Measurements from ENCODE around the gene FXYD5. TPM values are rescaled to one million over a fixed set of nuclear protein-coding genes. Genes with fewer than 3 reads are reported as not detected.
"Not testable (repeated sequence)": the region's sequence is repeated elsewhere in the genome, so short reads cannot be mapped to it uniquely, and the experiment has no call there.

FXYD5 gene
- total and polyA plus RNA-seq, 8 donors: 10.3 to 118 (median 43.8) TPM

- intact Hi-C loops (cut with DNase I; ENCODE audit: low total_unique reads): no loop called here
- H3K36me3 ChIP-seq: no peaks in the 10 kb centered on the region
- WGBS, 5 donors: 56 to 71% (median 63%) methylated on average over 2 of the region's 2 CpGs
- H3K9me3 ChIP-seq: peaks cover 0 to 4% (median 0%) of the 10 kb centered on the region in 4 donors
- H3K4me3 ChIP-seq: no peak overlapping the region
- TF ChIP-seq CTCF (IDR thresholded peaks at IDR 0.05) (no peak), POLR2A (IDR thresholded peaks at IDR 0.05) (no peak), EP300 (IDR thresholded peaks at IDR 0.05) (no peak), POLR2AphosphoS5 (IDR thresholded peaks at IDR 0.05) (no peak)
- H3K27ac ChIP-seq: no peak overlapping the region
- DNase-seq: no peak
- peaks cover 0 to 10% (median 0%) of the 10 kb centered on the region in 4 donors for H3K4me1 ChIP-seq
- peaks cover 0 to 8% (median 0%) of the 10 kb centered on the region in 3 donors for H3K27me3 ChIP-seq
Observed at GRCh38 chr19:35195830-35196229, 41.3 kb downstream of the FXYD5 start.

- intact Hi-C loops (cut with DNase I; ENCODE audit: low total_unique reads): not testable (repeated sequence)
Observed at GRCh38 chr19:35196861-35197260, 42.3 kb downstream of the FXYD5 start.

GRCh38 chr19:35199481-35199880 lies 44.9 kb downstream of the FXYD5 start:
- no peak for DNase-seq
- Histone ChIP-seq H3K36me3 (no peaks in the 10 kb centered on the region), H3K27ac (no peak overlapping the region), H3K9me3 (no peaks in the 10 kb centered on the region), H3K4me1 (peaks cover 0 to 10% (median 0%) of the 10 kb centered on the region in 4 donors), H3K27me3 (peaks cover 0 to 7% (median 0%) of the 10 kb centered on the region in 3 donors), H3K4me3 (no peak overlapping the region)
- no peak for TF ChIP-seq POLR2A (IDR thresholded peaks at IDR 0.05)
- no peak for TF ChIP-seq EP300 (IDR thresholded peaks at IDR 0.05)
- TF ChIP-seq POLR2AphosphoS5 (IDR thresholded peaks at IDR 0.05): no peak
- no peak for TF ChIP-seq CTCF (IDR thresholded peaks at IDR 0.05)
- intact Hi-C loops (cut with DNase I; ENCODE audit: low total_unique reads): no loop called here
- 58 to 83% (median 60%) methylated on average over 2 of the region's 2 CpGs for WGBS, 5 donors

More at GRCh38 chr19:35196861-35197260, 42.3 kb downstream of the FXYD5 start:
- not testable (repeated sequence) for H3K9me3 ChIP-seq, DNase-seq, H3K27ac ChIP-seq, H3K36me3 ChIP-seq, H3K4me3 ChIP-seq, H3K27me3 ChIP-seq
- 79 to 95% (median 86%) methylated on average over 6 of the region's 6 CpGs for WGBS, 5 donors
- peaks cover 0 to 10% (median 0%) of the 10 kb centered on the region in 4 donors for H3K4me1 ChIP-seq

GRCh38 chr19:35202722-35203688 lies 48.5 kb downstream of the FXYD5 start:
- WGBS, 5 donors: 79 to 87% (median 83%) methylated on average over 4 of the region's 4 CpGs
- H3K36me3 ChIP-seq: no peaks in the 10 kb centered on the region
- intact Hi-C loops (cut with DNase I; ENCODE audit: low total_unique reads): no loop called here

More at GRCh38 chr19:35202722-35203688, 48.5 kb downstream of the FXYD5 start:
- no peaks in the 10 kb centered on the region for H3K9me3 ChIP-seq
- H3K4me1 ChIP-seq: peaks cover 3 to 33% (median 19%) of the 10 kb centered on the region in 4 donors
- H3K27ac ChIP-seq: no peak overlapping the region
- H3K4me3 ChIP-seq: no peak overlapping the region
- H3K27me3 ChIP-seq: peaks cover 0 to 3% (median 0%) of the 10 kb centered on the region in 3 donors
- TF ChIP-seq POLR2A (IDR thresholded peaks at IDR 0.05): no peak
- no peak for TF ChIP-seq POLR2AphosphoS5 (IDR thresholded peaks at IDR 0.05)
- TF ChIP-seq EP300 (IDR thresholded peaks at IDR 0.05): no peak
- TF ChIP-seq CTCF (IDR thresholded peaks at IDR 0.05): no peak
- no peak for DNase-seq

Measured in stomach (tissue), 9 donors.